HG03045 (cell line): ENCODE results near the gene TREML1.
A peak's percentile ranks its signal among the peaks of the same experiment; 100 is the strongest.
"Not testable (repeated sequence)": the region's sequence is repeated elsewhere in the genome, so short reads cannot be mapped to it uniquely, and the experiment has no call there.

Experiments used
- ATAC-seq: cut with Tn5 transposase; IDR thresholded peaks from one replicate; pipeline ENCODE4 v1.9.1; 2021; ENCODE audit warnings: mild to moderate bottlenecking, moderate library complexity; ENCODE audit not compliant: unreplicated experiment

TREML1 gene

GRCh38 chr6:41153992-41154625, at the start of gene TREML1:
TSS of gene TREML1 (minus strand) at chr6:41154347. CDS start at chr6:41154288, 59 bp downstream.
- no peak for ATAC-seq

GRCh38 chr6:41201764-41202173, 47.6 kb upstream of the TREML1 start:
- no peak for ATAC-seq

- no peak for ATAC-seq
These were observed 47.0 kb upstream of the TREML1 start, which contains the start of gene TREML2 for GRCh38 chr6:41200901-41201763. TSS of gene TREML2 (minus strand) at chr6:41201149. CDS start at chr6:41201008, 141 bp downstream.

- no peak for ATAC-seq
These were observed 46.3 kb upstream of the TREML1 start for GRCh38 chr6:41200296-41200900.

GRCh38 chr6:41199552-41200246, 45.6 kb upstream of the TREML1 start:
- ATAC-seq, result no peak

GRCh38 chr6:41197234-41197633, 43.1 kb upstream of the TREML1 start:
- no peak for ATAC-seq

GRCh38 chr6:41194386-41194785, 40.2 kb upstream of the TREML1 start:
- ATAC-seq, result no peak

GRCh38 chr6:41193884-41194283, 39.7 kb upstream of the TREML1 start:
- ATAC-seq, result no peak

- ATAC-seq, result no peak
These were observed 39.1 kb upstream of the TREML1 start for GRCh38 chr6:41193171-41193734.

- no peak for ATAC-seq
These were observed 37.4 kb upstream of the TREML1 start for GRCh38 chr6:41191569-41191968.

GRCh38 chr6:41190791-41191190, 36.6 kb upstream of the TREML1 start:
- no peak for ATAC-seq

- ATAC-seq, result no peak
These were observed 35.8 kb upstream of the TREML1 start for GRCh38 chr6:41189967-41190366.

- ATAC-seq, result not testable (repeated sequence)
These were observed 34.9 kb upstream of the TREML1 start for GRCh38 chr6:41189046-41189445.

- ATAC-seq, result no peak
These were observed 34.1 kb upstream of the TREML1 start for GRCh38 chr6:41187924-41188886.

- ATAC-seq, result no peak
These were observed 31.9 kb upstream of the TREML1 start for GRCh38 chr6:41186031-41186562.

- no peak for ATAC-seq
These were observed 30.6 kb upstream of the TREML1 start for GRCh38 chr6:41184761-41185160.

- ATAC-seq, result peak; percentile 70
These were observed 28.2 kb upstream of the TREML1 start for GRCh38 chr6:41182069-41183034.

GRCh38 chr6:41181566-41181965, 27.4 kb upstream of the TREML1 start:
- ATAC-seq, result no peak
